K562 (cell line): Measurements from ENCODE around the gene RRP7A. TPM values are rescaled to one million over a fixed set of nuclear protein-coding genes. Genes with fewer than 3 reads are reported as not detected.
"Not testable (repeated sequence)": the region's sequence is repeated elsewhere in the genome, so short reads cannot be mapped to it uniquely, and the experiment has no call there.

Experiments used
- ATAC-seq: fragments of 200-7000 bp; cut with Tn5 transposase; 3 replicates; pipeline ENCODE4 v1.9.1; 2020; ENCODE audit warnings: moderate library complexity
- BruUV-seq: library from RNA; stranded (reverse); fragments of 400-500 nt; replicated peaks from 2 replicates; lab custom pipeline; 2021; lab: Mats Ljungman, UMichigan
- CTCF ChIA-PET: fragments of 300-600 bp; formaldehyde crosslinking; extraction: SDS; loops from one replicate; lab custom pipeline; 2021; ENCODE audit warnings: low intra/inter-chr PET ratio; lab: Yijun Ruan, JAX
- POLR2A ChIA-PET: fragments of 300-600, 350-650 bp; sonication (Branson Sonifier 250); formaldehyde crosslinking; extraction: SDS; loops from one replicate; lab custom pipeline; 2021; ENCODE audit warnings: antibody characterized with exemption, inconsistent platforms; lab: Yijun Ruan, JAX
- DNase-seq, 4 experiments: peaks; one replicate each; pipeline versions ENCODE4 v3.0.0 to v3.0.0-alpha.2; 2011 to 2018; ENCODE audit warnings: low spot score in 3 of 4, mixed read lengths in 3 of 4; ENCODE audit errors: extremely low read depth in 1 of 4
- FAIRE-seq: peaks from 2 replicates; lab custom pipeline; 2011; peaks lifted over from hg19 to GRCh38; lab: Jason Lieb, UNC
- H2AFZ ChIP-seq: 2 replicates; pipeline ENCODE4 v1.6.0; 2011; ENCODE audit warnings: low read depth, low read length, control low read depth, inconsistent platforms
- H3K27ac ChIP-seq: fragments of 200-600 bp; 3 replicates; pipeline ENCODE4 v1.8.0; 2011; ENCODE audit warnings: low read depth, mild to moderate bottlenecking, control low read depth, inconsistent platforms, low read length, moderate library complexity, mixed read lengths; ENCODE audit errors: extremely low read depth
- H3K27me3 ChIP-seq, 2 experiments: fragments of 300-600 bp in 1 of 2; 2 replicates in 1 of 2; 3 replicates in 1 of 2; pipeline versions ENCODE4 v1.6.0 to v1.8.0; 2011; ENCODE audit warnings: inconsistent platforms in 2 of 2, low read length in 2 of 2, mild to moderate bottlenecking in 1 of 2, mixed read lengths in 1 of 2, moderate library complexity in 1 of 2; ENCODE audit not compliant: control insufficient read depth in 2 of 2, insufficient read depth in 2 of 2
- H3K36me3 ChIP-seq: fragments of 300-600 bp; 3 replicates; pipeline ENCODE4 v1.8.0; 2011; ENCODE audit warnings: mild to moderate bottlenecking, low read length, inconsistent platforms; ENCODE audit not compliant: control insufficient read depth, insufficient read depth
- H3K4me1 ChIP-seq, 2 experiments: fragments of 200-600 bp in 1 of 2; replicated peaks in 1 of 2; 2 replicates in 1 of 2; 3 replicates in 1 of 2; pipeline versions ENCODE4 v1.5.1 to v1.8.0; 2011; ENCODE audit warnings: inconsistent platforms in 2 of 2, low read length in 2 of 2, mild to moderate bottlenecking in 1 of 2, mixed read lengths in 1 of 2, moderate library complexity in 1 of 2; ENCODE audit not compliant: control insufficient read depth in 2 of 2, insufficient read depth in 2 of 2
- H3K4me2 ChIP-seq: 2 replicates; pipeline ENCODE4 v1.6.1; 2011; ENCODE audit warnings: low read length, control low read depth, inconsistent platforms, mixed read lengths; ENCODE audit not compliant: insufficient read depth
- H3K4me3 ChIP-seq: fragments of 200-600 bp; sonication (generic), shearing (Covaris generic); 2 replicates; pipeline ENCODE4 v1.5.1; 2016; ENCODE audit warnings: control low read depth, inconsistent platforms
- H3K79me2 ChIP-seq: fragments of 200-600 bp; 3 replicates; pipeline ENCODE4 v1.8.0; 2011; ENCODE audit warnings: low read length, inconsistent platforms; ENCODE audit not compliant: control insufficient read depth, insufficient read depth
- H3K9ac ChIP-seq, 2 experiments: 2 replicates each; pipeline versions ENCODE4 v1.6.0 to v1.6.1; 2011; ENCODE audit warnings: low read depth in 2 of 2, low read length in 2 of 2, control low read depth in 1 of 2, inconsistent platforms in 1 of 2, mild to moderate bottlenecking in 1 of 2, mixed read lengths in 1 of 2; ENCODE audit not compliant: insufficient read depth in 1 of 2
- H3K9me1 ChIP-seq: one replicate; pipeline ENCODE4 v1.6.0; 2011; ENCODE audit warnings: inconsistent platforms, mild to moderate bottlenecking, low read length, moderate library complexity; ENCODE audit not compliant: control insufficient read depth, insufficient read depth
- H3K9me3 ChIP-seq: replicated peaks from 2 replicates; pipeline ENCODE4 v1.5.1; 2011; ENCODE audit warnings: low read depth, low read length, inconsistent platforms; ENCODE audit not compliant: control insufficient read depth, insufficient read depth
- H4K20me1 ChIP-seq: replicated peaks from 2 replicates; pipeline ENCODE4 v1.6.1; 2011; ENCODE audit warnings: low read length, inconsistent platforms, mixed read lengths; ENCODE audit not compliant: control insufficient read depth, insufficient read depth
- ETS1 ChIP-seq: conservative IDR thresholded peaks from 2 replicates; pipeline ENCODE4 v1.6.1; 2011; ENCODE audit warnings: low read depth, mild to moderate bottlenecking, low read length; ENCODE audit not compliant: control insufficient read depth
- RBFOX2 ChIP-seq: fragments of 200-400 bp; formaldehyde crosslinking; IDR thresholded peaks from 2 replicates; pipeline ENCODE4 v1.6.1; 2017; ENCODE audit warnings: low read depth, mild to moderate bottlenecking, low read length, moderate library complexity
- WGBS: fragments of 100-300 bp; shearing (Covaris generic); methylation state at CpG from one replicate; pipeline ENCODE4 v1.1.6; 2016; ENCODE audit warnings: low coverage, mixed read lengths; ENCODE audit not compliant: insufficient coverage; ENCODE audit errors: missing lambda C conversion rate; 5-methylcytosine and 5-hydroxymethylcytosine counted together
- in situ Hi-C: fragments of 300-500 bp; cut with MboI; formaldehyde crosslinking; loops from 4 replicates; pipeline ENCODE4 v1.15.0; 2018; ENCODE audit warnings: inconsistent platforms, mixed read lengths
- intact Hi-C: fragments of 100-400 bp; cut with micrococcal nuclease; formaldehyde crosslinking; loops from 2 replicates; pipeline ENCODE4 v1.14.2; 2022
- polyA plus RNA-seq, 8 experiments: library from polyadenylated mRNA; depleted of rRNA in 4 of 8; stranded (reverse) in 5 of 8; unstranded in 3 of 8; fragments of >200 nt; fragmentation: Nextera tagmentation in 2 of 8; fragmentation: Illumina TruSeq in 1 of 8; extraction: Ambion mirVana in 2 of 8; extraction: Trizol in 1 of 8; gene quantifications; 2 replicates each; pipeline versions ENCODE4 v1.2.1 to v1.2.3, GENCODE V29; 2011 to 2014; ENCODE audit warnings: inconsistent platforms in 1 of 8, missing spikeins in 1 of 8
- total RNA-seq, 7 experiments: library from RNA; depleted of rRNA in 6 of 7; stranded (reverse); fragments of >200 nt in 6 of 7; fragmentation: Illumina TruSeq in 2 of 7; extraction: Trizol in 2 of 7; gene quantifications; 2 replicates each; pipeline versions ENCODE4 v1.2.1 to v1.2.3, GENCODE V29; 2011 to 2021; ENCODE audit warnings: low replicate concordance in 1 of 7
- TF ChIP-seq, protein P1 (sequence below): sonication (generic); formaldehyde crosslinking; IDR thresholded peaks from 2 replicates; pipeline ENCODE4 v1.8.1; 2022; ENCODE audit warnings: missing genetic modification reagents

The RRP7A gene
- total and polyA plus RNA-seq, 9 of the 15 experiments (the other 6 are each of a cell fraction or from before 2014, with no cell fraction given) = 3.4 to 74.1 (median 40.3) TPM

DNA sequence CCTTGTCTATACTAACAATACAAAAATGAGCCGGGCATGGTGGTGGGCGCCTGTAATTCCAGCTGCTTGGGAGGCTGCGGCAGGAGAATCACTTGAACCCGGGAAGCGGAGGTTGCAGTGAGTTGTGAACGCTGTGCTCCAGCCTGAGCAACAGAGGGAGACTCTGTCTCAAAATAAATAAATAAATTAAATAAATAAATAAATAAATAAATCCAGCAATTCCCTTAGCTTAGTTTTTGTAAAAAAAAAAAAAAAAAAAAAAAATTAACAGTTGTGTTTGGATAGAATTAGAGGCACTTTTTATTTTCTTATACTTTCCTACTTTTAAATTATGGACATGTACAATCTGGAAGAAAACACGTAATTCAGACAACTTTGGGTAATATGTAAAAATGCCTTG is 2.5 kb downstream of the RRP7A start:
- FAIRE-seq, DNase-seq, H3K9me3 ChIP-seq, H3K4me2 ChIP-seq, H3K27ac ChIP-seq, H3K4me3 ChIP-seq, H2AFZ ChIP-seq, CTCF ChIA-PET, BruUV-seq, intact Hi-C loops, H4K20me1 ChIP-seq, ATAC-seq, POLR2A ChIA-PET, H3K9ac ChIP-seq, H3K27me3 ChIP-seq, in situ Hi-C loops, H3K9me1 ChIP-seq: not testable (repeated sequence)
- Histone ChIP-seq H3K79me2 (peaks cover 24% of the 10 kb centered on the region), H3K36me3 (peaks cover 29% of the 10 kb centered on the region; the same call in 1 of the 3 replicates), H3K4me1 (peaks cover 4 to 34% of the 10 kb centered on the region in 2 experiments; a peak in 3 of 5 replicates)
- WGBS = 92% methylated on average over 2 of the region's 7 CpGs

GRCh38 chr22:42515896-42516295 is 3.7 kb downstream of the RRP7A start:
- H3K4me2 ChIP-seq = no peak overlapping the region
- in situ Hi-C loops = no loop called here
- no peaks in the 10 kb centered on the region for H3K9me3 ChIP-seq
- ATAC-seq (no peak), FAIRE-seq (no peak), DNase-seq (no peak)
- H3K27me3 ChIP-seq = no peaks in the 10 kb centered on the region
- no peak overlapping the region for H3K4me3 ChIP-seq
- intact Hi-C loops = no loop called here
- H3K9ac ChIP-seq = no peak overlapping the region
- no peak overlapping the region for H3K27ac ChIP-seq
- ChIA-PET POLR2A (no interaction called here), CTCF (no interaction called here)
- no TSS peak for BruUV-seq
- H2AFZ ChIP-seq = no peak overlapping the region
- H3K79me2 ChIP-seq = peaks cover 24% of the 10 kb centered on the region
- 98% methylated on average over 5 of the region's 14 CpGs for WGBS
- no peaks in the 10 kb centered on the region for H3K9me1 ChIP-seq
- H3K36me3 ChIP-seq = peaks cover 35% of the 10 kb centered on the region; the same call in 1 of the 3 replicates
- peaks cover 1 to 31% of the 10 kb centered on the region in 2 experiments; a peak in 3 of 5 replicates for H3K4me1 ChIP-seq
- TF ChIP-seq ETS1 = no peak
- TF ChIP-seq RBFOX2 = peak; percentile 45
- TF ChIP-seq, protein P1, sequence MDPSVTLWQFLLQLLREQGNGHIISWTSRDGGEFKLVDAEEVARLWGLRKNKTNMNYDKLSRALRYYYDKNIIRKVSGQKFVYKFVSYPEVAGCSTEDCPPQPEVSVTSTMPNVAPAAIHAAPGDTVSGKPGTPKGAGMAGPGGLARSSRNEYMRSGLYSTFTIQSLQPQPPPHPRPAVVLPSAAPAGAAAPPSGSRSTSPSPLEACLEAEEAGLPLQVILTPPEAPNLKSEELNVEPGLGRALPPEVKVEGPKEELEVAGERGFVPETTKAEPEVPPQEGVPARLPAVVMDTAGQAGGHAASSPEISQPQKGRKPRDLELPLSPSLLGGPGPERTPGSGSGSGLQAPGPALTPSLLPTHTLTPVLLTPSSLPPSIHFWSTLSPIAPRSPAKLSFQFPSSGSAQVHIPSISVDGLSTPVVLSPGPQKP (CRISPR knock-in tag) = no peak
- no peaks in the 10 kb centered on the region for H4K20me1 ChIP-seq

- peaks cover 0 to 26% of the 10 kb centered on the region in 2 experiments; a peak in 2 of 5 replicates for H3K4me1 ChIP-seq
- peaks cover 24% of the 10 kb centered on the region for H3K79me2 ChIP-seq
- H3K9me3 ChIP-seq, H3K4me2 ChIP-seq, CTCF ChIA-PET, H3K27me3 ChIP-seq, H3K9ac ChIP-seq, BruUV-seq, in situ Hi-C loops, intact Hi-C loops, H4K20me1 ChIP-seq, H3K9me1 ChIP-seq, H2AFZ ChIP-seq, H3K27ac ChIP-seq, H3K4me3 ChIP-seq, FAIRE-seq, ATAC-seq, POLR2A ChIA-PET, DNase-seq: not testable (repeated sequence)
- 100% methylated on average over 5 of the region's 8 CpGs for WGBS
- peaks cover 39% of the 10 kb centered on the region; the same call in 1 of the 3 replicates for H3K36me3 ChIP-seq
These were observed 4.3 kb downstream of the RRP7A start for GRCh38 chr22:42515304-42515703.
